SK-N-SH (cell line): ENCODE results near the gene ARHGEF26.

Experiments
- CHD2 ChIP-seq: fragments of 150-350 bp; IDR thresholded peaks from 2 replicates; pipeline ENCODE4 v1.6.1; 2018; ENCODE audit warnings: low read length; ENCODE audit not compliant: partially characterized antibody
- CTCF ChIP-seq: fragments of 200-600 bp; sonication (generic); IDR thresholded peaks from 2 replicates; pipeline ENCODE4 v1.6.1; 2017; ENCODE audit warnings: antibody characterized with exemption, mild to moderate bottlenecking, moderate library complexity
- JUND ChIP-seq: IDR thresholded peaks from 2 replicates; pipeline ENCODE4 v1.4.0; 2012
- POLR2AphosphoS5 ChIP-seq: IDR thresholded peaks from 2 replicates; pipeline ENCODE4 v1.6.1; 2012; ENCODE audit warnings: low read depth, low read length
- RCOR1 ChIP-seq: fragments of 150-350 bp; IDR thresholded peaks from 2 replicates; pipeline ENCODE4 v1.6.1; 2017; ENCODE audit warnings: antibody characterized with exemption, low read length
- TCF12 ChIP-seq: IDR thresholded peaks from 2 replicates; pipeline ENCODE4 v1.4.0; 2012
- YY1 ChIP-seq: IDR thresholded peaks from 2 replicates; pipeline ENCODE4 v1.4.0; 2012; ENCODE audit warnings: low read depth, mild to moderate bottlenecking

- TF ChIP-seq CTCF: no peak
- TF ChIP-seq TCF12: no peak
- no peak for TF ChIP-seq POLR2AphosphoS5
- TF ChIP-seq YY1: no peak
- no peak for TF ChIP-seq CHD2
- no peak for TF ChIP-seq JUND
- TF ChIP-seq RCOR1: no peak
Observed at GRCh38 chr3:154074966-154075365, 46.2 kb upstream of the ARHGEF26 start.
